ENCODE measurements around the gene MSI1.

The MSI1 gene

DNA sequence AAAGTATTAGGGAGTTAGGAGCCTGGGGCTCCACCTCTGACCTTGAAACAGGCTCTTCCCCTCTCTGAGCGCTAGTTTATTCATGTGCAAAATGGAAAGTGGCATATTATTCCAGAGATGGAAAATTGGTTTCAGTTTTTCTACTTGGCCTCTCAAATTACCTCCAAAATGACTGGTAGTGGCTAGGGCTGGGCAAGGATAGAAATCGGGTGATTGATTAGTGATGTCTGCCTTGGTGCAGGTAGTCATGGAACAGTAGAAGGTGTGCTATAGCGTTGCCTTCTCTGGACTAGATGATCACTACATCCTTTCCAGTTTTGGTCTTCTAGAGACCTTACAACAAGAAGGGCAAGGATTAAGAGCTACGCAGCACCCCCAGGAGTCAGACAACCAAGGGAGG is 8.6 kb upstream of the MSI1 start:
- DNase-seq (ENCODE audit: low read depth in 3 of 3, low spot score in 1 of 3), result no peak

DNA sequence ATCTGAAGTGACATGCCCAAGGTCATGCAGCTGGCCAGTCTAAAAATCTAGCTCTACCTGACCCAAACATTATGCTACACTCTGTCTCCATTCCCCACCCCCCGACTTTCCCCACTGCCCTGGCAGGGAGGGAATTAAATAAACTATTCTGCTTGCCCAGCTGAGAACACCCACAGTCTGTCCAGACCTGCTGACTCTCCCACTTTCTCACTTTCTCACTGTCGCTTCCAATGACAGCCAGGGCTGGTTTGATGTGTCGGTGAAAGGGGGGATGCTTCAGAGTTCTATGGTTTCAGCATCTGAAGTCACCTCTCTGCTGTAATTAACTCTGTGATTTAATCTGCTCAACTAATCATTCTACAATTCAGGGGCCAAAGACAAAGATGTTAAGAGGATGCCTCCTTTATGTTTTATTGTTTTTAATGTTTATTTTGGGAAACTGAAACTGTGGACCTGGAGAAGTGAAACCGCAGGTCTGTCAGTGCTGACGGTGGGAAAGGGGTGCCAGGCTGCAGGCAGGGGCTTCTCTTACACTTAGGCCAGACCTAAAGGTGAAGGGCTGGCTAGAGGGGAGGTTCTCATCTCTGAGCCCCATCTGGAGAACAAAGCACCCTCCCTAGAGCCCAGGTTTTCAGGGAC is 8.1 kb upstream of the MSI1 start:
- DNase-seq (ENCODE audit: low read depth in 3 of 3, low spot score in 1 of 3), result no peak

DNA sequence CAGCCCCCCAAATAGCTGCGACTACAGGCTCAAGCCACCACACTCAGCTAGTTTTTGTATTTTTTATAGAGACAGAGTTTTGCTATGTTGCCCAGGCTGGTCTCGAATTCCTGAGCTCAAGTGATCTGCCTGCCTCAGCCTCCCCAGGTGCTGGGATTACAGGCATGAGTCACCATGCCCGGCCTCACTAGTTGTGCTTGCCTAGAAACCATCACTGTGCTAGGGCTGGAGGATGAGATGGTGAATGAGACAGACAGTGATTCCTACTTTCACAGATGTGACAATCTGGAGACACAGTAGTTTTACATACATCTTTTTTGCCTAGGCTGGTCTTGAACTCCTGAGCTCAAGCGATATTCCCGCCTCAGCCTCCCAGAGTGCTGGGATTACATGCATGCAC is 7.5 kb upstream of the MSI1 start:
- DNase-seq (ENCODE audit: low read depth in 3 of 3, low spot score in 1 of 3), result no peak

DNA sequence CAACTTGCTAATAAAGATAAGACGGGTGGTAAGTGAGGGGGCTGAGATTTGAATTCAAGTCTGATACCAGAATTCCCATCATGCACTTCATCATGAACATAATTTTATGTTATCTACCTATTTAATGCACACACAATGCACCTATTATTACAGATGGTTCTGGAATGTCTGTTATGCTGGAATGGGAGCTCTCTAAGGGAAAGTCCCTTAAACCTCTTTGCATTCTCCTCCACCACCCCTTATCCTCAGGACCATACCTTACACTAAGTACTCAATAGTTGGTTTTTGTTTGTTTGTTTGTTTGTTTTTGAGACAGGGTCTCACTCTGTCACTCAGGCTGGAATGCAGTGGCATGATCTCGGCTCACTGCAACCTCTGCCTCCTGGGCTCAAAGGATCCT is 7.0 kb upstream of the MSI1 start:
- no peak for DNase-seq (ENCODE audit: low read depth in 3 of 3, low spot score in 1 of 3)

DNA sequence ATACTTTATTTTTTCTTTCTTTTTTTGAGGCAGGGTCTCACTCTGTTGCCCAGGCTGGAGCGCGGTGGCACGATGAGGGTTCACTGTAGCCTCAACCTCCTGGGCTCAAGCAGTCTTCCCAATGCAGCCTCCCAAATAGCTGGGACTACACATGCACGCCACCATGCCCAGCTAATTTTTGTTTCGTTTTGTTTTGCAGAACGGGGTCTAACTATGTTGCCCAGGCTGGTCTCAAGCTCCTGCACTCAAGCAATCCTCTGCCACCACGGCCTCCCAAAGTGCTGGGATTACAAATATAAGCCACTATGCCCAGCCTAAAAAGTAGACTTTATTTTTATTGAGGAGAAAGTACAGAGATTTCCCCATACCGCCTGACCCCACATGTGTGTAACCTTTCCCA is 4.7 kb upstream of the MSI1 start:
- DNase-seq (ENCODE audit: low read depth in 3 of 3, low spot score in 1 of 3), result no peak

DNA sequence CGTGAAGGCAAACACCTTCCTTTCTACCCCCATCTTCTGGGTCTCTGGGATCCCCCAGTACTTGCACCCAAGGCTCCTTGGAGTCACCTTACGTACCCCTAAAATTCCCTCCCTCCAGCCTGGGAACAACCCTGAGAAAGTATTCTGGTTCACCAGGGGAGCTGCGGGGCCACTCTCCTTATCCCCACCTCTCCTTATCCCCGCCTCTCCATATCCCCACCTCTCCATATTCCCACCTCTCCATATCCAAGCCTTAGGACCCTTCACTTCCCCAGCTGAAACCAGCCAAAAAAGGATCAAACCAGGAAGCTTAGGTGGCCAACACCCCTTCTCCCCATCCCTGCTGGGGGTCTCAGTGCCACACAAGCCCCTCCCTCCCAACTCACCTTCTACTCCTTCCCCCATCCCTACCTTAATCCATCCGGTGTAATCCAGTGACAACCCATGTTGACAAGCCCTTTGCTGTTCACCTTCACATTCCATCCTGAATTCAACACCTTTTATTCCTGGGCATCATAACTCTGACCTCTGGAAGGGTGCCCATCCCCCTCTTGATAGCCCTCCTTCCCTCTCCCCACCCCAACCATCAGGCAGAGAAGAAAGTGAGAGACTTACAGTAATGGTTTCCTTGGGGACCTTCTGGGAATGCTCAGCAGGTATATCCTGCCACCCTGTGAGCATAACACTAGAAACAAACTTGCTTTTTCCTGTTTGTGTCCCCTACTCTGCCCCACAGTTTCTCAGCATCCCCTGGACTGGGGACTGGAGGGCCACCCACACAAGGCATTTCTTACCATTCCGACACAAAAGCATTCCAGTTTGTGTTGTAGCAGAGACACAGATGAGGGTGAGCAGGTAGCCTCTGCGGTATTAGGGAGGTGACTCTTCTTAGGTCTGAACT is 1.6 kb upstream of the MSI1 start:
- no peak for DNase-seq (ENCODE audit: low read depth in 3 of 3, low spot score in 1 of 3)

DNA sequence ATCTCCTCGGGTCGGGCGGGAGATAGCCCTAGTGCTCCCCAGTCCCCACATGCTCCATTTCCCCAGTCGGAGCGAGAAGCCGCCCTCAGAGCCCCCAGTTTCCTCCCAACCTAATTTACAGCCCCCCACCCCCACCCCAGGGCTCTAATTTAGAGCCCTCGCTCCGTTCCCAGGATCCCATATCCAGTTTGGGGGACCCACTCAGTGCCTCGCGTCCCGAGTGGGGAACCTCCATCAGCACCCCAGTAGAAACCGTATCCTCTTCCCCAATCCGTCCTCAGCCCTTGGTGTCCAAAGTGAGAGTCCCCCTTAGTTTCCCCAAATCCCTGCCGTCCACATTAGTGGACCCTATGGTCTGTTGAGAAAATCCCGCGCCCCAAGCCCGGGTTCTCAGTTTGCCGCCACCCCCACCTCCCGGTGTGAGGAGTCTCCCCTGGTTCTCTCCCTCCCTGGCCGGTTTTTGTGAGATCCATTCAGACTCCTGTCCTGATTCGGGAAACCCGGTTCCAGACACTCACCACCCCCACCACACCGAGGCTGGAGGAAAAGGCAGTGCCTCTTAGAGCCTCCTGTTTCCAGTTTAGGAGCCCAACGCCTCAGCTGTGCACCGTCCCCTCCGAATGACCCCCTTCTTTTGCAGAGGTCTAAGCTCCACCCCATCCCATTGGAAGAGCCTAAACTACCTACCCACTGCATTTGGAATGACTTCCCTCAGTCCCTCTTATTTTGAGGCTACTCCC is 809 bp upstream of the MSI1 start:
- no peak for DNase-seq (ENCODE audit: low read depth in 3 of 3, low spot score in 1 of 3)

DNA sequence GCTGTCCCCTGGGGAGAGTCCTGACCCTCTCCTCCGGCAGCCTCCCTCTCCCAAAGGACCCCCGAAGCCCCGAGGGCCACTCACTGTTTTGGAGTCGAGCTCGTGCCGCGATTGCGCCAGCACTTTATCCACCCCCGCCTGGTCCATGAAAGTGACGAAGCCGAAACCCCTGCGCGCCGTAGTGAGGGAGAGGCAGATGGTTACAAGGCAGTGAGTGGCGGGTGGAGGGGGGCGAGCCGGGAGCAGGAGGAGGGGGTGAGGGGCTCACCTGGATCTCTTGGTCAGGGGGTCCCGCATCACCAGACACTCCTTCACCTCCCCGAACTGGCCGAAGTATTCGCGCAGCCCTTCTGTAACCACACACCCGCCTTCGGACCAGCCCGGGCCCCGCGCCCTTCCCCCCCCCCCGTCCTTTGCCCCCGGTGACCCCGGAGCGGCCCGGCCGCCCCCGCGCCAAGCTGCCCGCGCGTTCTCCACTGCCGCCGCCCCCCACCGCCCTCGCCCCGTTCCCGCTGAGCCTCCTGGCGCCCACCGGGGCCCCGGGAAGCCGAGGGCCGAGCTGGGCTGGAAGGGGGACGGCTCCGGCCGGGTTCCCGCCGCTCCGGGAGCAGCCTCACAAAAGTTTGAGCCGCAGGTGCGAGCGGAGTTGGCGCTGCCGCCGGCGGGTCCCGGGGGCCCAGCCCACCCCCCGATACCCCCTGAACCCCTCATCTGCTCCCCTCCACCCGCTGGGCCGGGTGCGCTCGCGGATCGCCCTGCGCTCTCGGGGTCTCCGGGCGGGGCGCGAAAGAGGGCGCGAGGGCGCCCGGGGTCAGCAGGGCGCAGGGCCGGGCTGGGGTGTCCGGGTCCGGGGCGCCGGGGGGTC is 808 bp downstream of the MSI1 start:
- DNase-seq (ENCODE audit: low read depth in 3 of 3, low spot score in 1 of 3), result peak in 1 of 3 donors; percentile 29

DNA sequence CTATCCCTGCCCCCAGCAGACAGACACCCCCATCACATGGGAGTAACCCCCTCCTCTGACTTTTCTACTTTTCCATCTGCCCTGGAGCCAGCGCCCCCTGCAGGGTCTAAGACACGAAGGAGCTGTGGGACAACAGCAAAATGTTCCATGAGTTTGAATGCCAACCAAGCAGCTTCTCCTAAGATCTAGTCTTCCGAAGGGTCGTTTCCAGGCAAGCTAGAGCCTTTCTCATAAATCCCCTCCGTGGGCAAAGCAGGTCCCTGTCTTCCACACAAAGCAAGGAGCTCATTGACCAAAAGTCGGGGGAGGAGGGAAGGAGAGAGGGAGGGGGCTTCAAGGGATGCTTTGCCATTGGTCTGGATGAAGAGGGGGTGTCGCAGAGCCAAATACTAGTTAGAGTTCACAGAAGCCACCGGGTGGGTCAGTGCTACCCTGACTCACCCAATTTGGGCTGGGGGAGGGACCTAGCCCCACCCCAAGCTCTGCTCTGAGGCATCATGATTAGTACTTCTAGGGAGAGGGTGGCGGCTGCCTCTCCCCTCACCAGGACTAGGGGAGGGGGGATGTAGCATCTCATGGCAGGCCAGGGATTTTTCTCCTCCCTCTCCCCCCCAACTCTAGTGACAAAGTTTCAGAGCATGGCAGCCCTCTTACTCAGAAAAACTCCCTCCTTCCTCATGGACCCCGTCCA is 1.6 kb downstream of the MSI1 start:
- DNase-seq (ENCODE audit: low read depth in 3 of 3, low spot score in 1 of 3), result no peak

DNA sequence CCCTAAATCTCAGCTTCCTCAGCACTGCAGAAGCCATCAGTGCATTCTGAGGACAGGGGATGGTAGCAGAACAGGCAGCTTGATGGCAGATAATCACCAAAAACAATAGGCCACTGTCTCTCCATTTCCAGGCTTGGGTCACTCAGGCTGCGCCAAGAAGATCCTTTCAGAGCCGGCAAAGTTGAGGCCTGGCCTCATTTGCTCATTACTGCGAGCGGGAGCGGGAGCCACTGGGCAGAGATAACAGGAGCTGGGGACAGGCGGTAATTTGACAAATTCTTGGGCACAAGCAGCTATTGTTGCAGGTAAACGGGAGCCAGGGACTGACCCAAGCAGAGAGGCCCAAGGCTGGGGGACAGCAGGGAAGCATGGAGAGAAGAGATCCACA is 2.1 kb downstream of the MSI1 start:
- DNase-seq (ENCODE audit: low read depth in 3 of 3, low spot score in 1 of 3), result no peak

DNA sequence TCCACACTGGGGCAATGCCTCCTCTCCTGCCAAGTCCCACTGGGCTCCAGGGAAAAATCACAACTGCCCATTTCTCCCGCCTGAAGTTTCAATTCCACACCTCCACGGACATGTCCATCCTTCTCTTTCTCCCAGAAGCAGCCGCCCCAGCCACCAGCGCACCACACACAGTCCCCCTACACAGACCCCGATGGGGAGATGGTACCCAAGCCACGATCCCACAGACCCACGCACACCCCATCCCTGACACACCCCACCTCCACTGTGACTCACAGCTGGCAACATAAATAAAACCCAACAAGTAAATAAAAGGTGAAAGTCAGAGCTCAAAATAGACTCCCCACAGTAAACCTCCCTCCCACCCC is 2.6 kb downstream of the MSI1 start:
- no peak for DNase-seq (ENCODE audit: low read depth in 3 of 3, low spot score in 1 of 3)

DNA sequence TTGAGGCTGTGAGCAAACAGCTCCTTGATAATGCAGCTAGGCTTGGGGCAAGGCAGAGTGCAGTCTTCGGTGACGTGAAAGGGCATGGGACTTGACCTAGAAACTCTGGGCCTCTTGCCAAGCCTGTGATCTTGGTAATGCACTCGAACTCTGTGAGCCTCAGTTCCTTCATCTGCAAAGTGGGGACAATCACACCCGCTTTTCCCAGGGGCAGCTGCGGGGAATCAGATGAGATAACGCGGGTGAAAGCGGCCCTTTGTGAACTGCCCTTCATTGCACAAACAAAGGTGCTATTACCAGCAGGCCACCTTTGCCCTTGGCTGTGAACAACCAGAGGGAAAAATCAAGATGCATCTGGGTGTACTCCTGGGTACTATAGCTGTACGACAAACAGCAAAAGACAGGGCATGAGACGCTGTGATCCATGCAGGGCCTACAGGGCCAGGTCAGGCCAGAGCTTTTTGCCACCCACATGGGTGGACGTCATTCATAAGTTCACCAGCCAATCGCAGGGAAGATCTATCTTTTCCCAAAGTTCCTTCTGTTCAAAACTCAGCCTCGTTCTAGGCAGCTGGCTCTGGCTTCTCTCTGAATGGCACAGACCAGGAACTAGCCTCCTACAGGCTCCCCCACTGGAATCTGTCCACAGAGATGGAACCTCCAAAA is 3.2 kb downstream of the MSI1 start:
- DNase-seq (ENCODE audit: low read depth in 3 of 3, low spot score in 1 of 3), result no peak

DNA sequence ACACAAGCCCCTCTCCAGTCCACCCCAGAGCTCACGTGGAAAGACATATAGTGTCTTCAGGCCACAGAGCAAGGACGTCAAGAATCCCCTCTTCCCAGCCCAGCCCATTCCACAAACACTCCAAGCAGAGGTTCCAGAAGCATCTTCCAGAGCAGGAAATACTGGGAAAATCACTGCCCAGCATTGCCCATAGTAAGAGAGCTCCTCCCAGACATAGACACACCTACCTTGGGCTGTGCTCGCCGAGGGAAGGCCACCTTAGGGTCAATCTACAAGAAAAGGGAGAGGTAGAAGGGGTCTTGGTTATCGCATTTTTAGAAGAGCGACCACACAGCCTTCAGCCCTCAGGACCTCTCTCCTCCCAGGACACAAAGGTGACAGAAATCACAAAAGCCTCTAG is 4.5 kb downstream of the MSI1 start:
- DNase-seq (ENCODE audit: low read depth in 3 of 3, low spot score in 1 of 3), result no peak

DNA sequence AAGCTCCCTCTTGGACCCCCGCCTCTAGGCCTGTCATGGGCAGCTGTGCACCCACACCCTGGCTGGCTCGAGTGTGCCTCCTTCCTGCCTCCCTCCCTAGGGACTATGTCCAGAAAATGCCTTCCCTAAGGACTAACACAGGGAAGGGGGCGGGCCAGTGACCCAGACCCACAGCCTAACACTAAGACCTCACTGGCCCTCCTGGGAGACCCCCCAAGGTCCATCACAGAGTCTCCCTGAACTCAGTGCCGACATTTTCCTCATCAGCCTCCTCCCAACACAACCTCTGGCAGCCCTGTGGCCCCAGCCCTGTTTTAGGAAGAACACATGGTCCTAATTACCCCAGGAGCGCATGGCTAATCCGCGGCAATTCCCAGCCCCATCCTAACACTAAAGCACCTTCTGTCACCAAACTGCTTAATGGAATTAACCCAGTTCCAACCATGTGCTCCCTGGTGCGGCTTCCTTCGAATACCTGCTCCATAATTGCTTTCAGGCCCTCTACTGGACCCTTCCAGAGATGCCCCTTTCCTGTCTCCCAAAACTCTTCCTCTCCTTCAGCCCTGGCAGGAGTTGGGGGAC is 5.6 kb downstream of the MSI1 start:
- no peak for DNase-seq (ENCODE audit: low read depth in 3 of 3, low spot score in 1 of 3)

DNA sequence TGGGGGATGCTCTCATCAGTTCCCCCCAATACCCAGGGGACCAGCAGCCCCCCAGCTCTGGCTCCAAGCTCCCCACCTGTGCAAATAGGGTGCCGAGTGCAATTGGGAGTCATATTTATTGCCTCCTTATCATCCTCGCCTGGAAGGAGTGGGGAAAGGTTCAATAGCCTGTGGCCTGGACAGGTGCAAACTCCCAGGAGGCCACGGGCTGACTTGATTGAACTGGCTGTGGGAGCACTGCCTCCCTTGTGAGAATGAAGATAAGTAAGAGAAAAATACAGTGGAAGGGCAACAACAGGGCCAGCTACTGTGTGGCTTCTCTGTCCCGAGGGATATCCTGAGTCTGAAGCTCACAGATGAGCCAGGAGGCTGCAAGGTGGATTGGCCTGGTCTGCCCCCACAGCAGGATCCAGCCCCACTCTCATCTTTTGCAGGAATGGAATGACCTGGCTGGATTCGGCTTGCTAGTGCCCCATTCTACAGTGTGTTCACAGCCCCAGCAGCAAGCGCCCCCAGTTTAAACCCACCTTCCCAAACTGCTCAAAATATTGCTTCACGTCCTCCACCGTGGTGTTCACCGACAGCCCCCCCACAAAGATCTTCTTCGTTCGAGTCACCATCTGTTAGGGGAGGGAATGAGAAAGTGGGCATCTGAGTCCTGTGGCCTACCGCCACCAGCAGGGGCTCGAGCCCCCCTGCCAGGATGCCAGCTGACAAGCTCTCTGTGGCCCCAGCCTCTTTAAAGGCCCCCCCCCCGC is 6.3 kb downstream of the MSI1 start:
- no peak for DNase-seq (ENCODE audit: low read depth in 3 of 3, low spot score in 1 of 3)

DNA sequence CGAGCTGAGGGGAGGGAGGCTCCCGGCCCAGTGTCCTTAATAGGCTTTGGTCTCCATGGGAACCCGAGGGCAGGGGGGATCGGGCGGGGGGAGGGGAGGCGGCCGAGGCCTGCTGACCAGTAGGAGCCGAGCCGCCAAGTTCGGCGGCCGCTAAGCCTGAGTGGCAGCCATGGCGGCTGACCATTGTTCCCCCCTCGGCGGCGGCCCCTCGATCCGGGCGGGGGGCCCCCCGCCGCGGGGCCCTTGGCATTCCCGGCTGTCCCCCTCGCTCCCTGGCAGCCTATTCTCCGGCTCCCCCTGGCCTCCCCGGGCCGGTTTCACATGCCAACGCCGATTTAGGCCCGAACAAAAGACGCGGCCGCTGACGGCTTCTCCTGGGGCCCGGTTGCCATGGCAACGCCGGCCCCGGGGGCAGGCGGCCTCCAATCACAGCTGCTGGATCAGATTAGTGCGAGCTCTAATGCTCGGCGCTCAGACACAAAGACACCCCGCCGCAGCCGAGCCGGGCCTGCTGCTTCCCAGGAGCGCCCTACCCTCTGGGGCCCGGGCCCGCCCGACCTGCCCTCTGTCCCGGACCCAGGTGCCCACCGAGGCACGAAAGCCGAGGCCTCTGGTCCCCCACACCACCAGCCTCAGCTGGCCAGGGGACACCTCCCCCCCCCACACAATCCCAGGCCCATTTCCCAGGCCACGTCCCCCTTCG is 7.3 kb downstream of the MSI1 start:
- no peak for DNase-seq (ENCODE audit: low read depth in 3 of 3, low spot score in 1 of 3)

DNA sequence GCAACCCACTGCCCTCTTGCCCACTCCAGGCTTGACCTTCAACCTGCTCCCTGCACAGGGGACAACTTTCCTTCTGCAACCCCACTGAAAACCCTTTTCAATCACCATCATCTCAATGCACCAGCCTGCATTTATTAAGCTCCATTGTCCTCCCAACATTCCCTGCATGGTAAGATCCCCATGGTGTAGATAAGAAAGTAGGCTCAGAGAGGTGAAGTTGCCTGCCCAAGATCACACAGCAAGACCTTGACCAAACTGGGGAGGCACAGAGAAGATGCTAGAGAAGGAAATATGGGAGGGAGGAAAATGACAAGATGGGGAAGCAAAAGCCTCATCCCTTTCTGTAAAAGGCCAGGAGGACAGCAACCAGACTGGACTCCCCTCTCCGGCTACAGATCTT is 9.8 kb downstream of the MSI1 start:
- DNase-seq (ENCODE audit: low read depth in 3 of 3, low spot score in 1 of 3), result no peak

DNA sequence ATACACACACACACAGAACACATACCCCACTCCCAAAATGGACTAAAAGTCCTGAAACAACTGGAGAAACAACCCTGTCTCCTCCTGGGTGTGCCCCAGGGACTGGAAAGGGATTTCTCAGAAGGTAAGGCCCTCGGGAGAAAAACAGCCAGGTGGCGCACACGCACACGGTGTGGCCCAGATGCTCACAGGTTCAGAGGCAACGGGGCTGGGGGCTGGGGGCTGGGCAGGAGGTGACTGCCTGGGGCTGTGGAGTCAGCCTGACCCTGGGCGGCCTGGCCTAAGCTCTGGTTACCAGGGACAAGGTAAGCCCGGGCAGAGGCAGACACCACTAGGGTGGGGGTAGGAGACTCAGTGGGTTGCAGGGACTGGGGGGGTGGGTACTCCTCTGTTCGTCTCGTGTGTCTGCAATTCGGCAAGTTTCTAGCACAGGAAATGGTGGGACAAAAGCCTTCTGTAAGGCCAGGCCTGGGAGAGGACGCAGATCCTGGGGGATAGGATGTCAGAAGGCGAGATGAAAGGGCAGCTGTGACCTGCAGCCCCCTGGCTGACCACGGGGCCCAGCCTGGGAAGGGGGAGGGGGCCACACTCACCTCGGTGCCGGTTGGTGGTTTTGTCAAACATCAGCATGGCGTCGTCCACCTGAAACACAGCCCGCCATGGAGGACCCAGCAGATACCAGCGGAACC is 10.4 kb downstream of the MSI1 start:
- no peak for DNase-seq (ENCODE audit: low read depth in 3 of 3, low spot score in 1 of 3)

Data from stimulated activated CD4-positive, alpha-beta T cell treated with anti-CD3 and anti-CD28 coated beads, TNF-alpha, amount 100 ng/mL, for 1 hour (primary cell).